Measurements from ENCODE around the gene POLR2J. TPM values are rescaled to one million over a fixed set of nuclear protein-coding genes. Genes with fewer than 3 reads are reported as not detected.

POLR2J gene
- total and polyA plus RNA-seq, 10 of the 15 experiments (the other 5 are each of a cell fraction or from before 2014, with no cell fraction given): 16.4 to 119 (median 77.4) TPM

GRCh38 chr7:102471791-102472125, 7.0 kb downstream of the POLR2J start:
- Histone ChIP-seq H3K9ac (ENCODE audit: control insufficient read depth, insufficient read depth, low read length) (no peak overlapping the region), H4K20me1 (ENCODE audit: control insufficient read depth, insufficient read depth) (no peaks in the 10 kb centered on the region), H2AFZ (ENCODE audit: control insufficient read depth, low read depth, low read length) (no peak overlapping the region), H3K4me1 (ENCODE audit: control insufficient read depth, insufficient read depth, low read length) (0 out of 2 replicates have a peak, but pooled peaks cover 2% of the 10 kb centered on the region), H3K36me3 (ENCODE audit: control insufficient read depth in 2 of 2, insufficient read depth in 2 of 2, low read length in 1 of 2) (peaks cover 6 to 26% of the 10 kb centered on the region in 2 experiments), H3K79me2 (ENCODE audit: control insufficient read depth, insufficient read depth, low read length) (peaks cover 1% of the 10 kb centered on the region; the same call in 1 of the 2 replicates), H3K27ac (ENCODE audit: control insufficient read depth, insufficient read depth) (no peak overlapping the region), H3K9me3 (replicated peaks; ENCODE audit: control insufficient read depth, insufficient read depth, low read length) (no peaks in the 10 kb centered on the region), H3K4me2 (ENCODE audit: control insufficient read depth, insufficient read depth) (no peak overlapping the region), H3K27me3 (replicated peaks in 1 of 2; ENCODE audit: control insufficient read depth in 2 of 2, insufficient read depth in 2 of 2, low read length in 1 of 2) (no peaks in the 10 kb centered on the region), H3K4me3 (no peak overlapping the region)
- FAIRE-seq (no peak), DNase-seq (ENCODE audit: low read depth, low spot score) (no peak), ATAC-seq (no peak)
- SMC1A ChIA-PET (ENCODE audit: uncharacterized antibody, unreplicated experiment): no interaction called here
- POLR2A ChIA-PET: interaction anchor here (0.8 kb wide), 1 partner anchor 36 kb away, joined by 3 read pairs; no protein-coding TSS in a partner anchor
- intact Hi-C loops (cut with micrococcal nuclease; ENCODE audit: unreplicated experiment): no loop called here
- no TSS peak for BruUV-seq (replicated peaks)
- in situ Hi-C loops (cut with MboI): no loop called here
- RAD21 ChIA-PET (ENCODE audit: unreplicated experiment): no interaction called here
- CTCF ChIA-PET: interaction anchor here (0.7 to 1.5 kb wide), 2 partner anchors 56 to 413 kb away, joined by 3 read pairs; no protein-coding TSS in a partner anchor
- TF ChIP-seq POLR2AphosphoS5 (IDR thresholded peaks at IDR 0.05; ENCODE audit: low read length) (peak; percentile 16; the same call in 1 of the 2 replicates), MEF2A (IDR thresholded peaks at IDR 0.05; ENCODE audit: insufficient read depth, low read depth, low read length) (no peak)
- 79% methylated on average over 6 of the region's 6 CpGs for WGBS (ENCODE audit: insufficient coverage, insufficient replicate concordance, low lambda C conversion rate, missing lambda C conversion rate)

GRCh38 chr7:102469972-102470825, 8.5 kb downstream of the POLR2J start:
- no peak overlapping the region for H3K9ac ChIP-seq (ENCODE audit: control insufficient read depth, insufficient read depth, low read length)
- H3K9me3 ChIP-seq (replicated peaks; ENCODE audit: control insufficient read depth, insufficient read depth, low read length): no peaks in the 10 kb centered on the region
- H3K36me3 ChIP-seq (ENCODE audit: control insufficient read depth in 2 of 2, insufficient read depth in 2 of 2, low read length in 1 of 2): peaks cover 6 to 26% of the 10 kb centered on the region in 2 experiments
- H2AFZ ChIP-seq (ENCODE audit: control insufficient read depth, low read depth, low read length): no peak overlapping the region
- no peak for DNase-seq (ENCODE audit: low read depth, low spot score)
- no peak for FAIRE-seq
- CTCF ChIA-PET: interaction anchor here (1.5 kb wide), 1 partner anchor 55 kb away, joined by 3 read pairs; no protein-coding TSS in a partner anchor
- WGBS (ENCODE audit: insufficient coverage, insufficient replicate concordance, low lambda C conversion rate, missing lambda C conversion rate): 81% methylated on average over 20 of the region's 20 CpGs
- H3K79me2 ChIP-seq (ENCODE audit: control insufficient read depth, insufficient read depth, low read length): peaks cover 10% of the 10 kb centered on the region
- in situ Hi-C loops (cut with MboI): no loop called here
- intact Hi-C loops (cut with micrococcal nuclease; ENCODE audit: unreplicated experiment): loop anchor here (5.0 kb wide), 1 partner anchor 183 kb away; the partner anchor contains the start of gene SH2B2
- SMC1A ChIA-PET (ENCODE audit: uncharacterized antibody, unreplicated experiment): no interaction called here
- no peak overlapping the region for H3K4me3 ChIP-seq
- POLR2A ChIA-PET: interaction anchor here (0.6 kb wide), 1 partner anchor 157 kb away, joined by 4 read pairs; no protein-coding TSS in a partner anchor
- H3K27ac ChIP-seq (ENCODE audit: control insufficient read depth, insufficient read depth): no peak overlapping the region
- TF ChIP-seq EP300 (IDR thresholded peaks at IDR 0.05; ENCODE audit: borderline replicate concordance in 1 of 2, control insufficient read depth in 1 of 2, low read depth in 2 of 2, low read length in 2 of 2): no peak
- peak; percentile 32 for TF ChIP-seq USF1 (IDR thresholded peaks at IDR 0.05; ENCODE audit: borderline replicate concordance, extremely low read length, insufficient read depth, low read depth, low read length)
- H3K4me2 ChIP-seq (ENCODE audit: control insufficient read depth, insufficient read depth): no peak overlapping the region
- no peaks in the 10 kb centered on the region for H3K27me3 ChIP-seq (replicated peaks in 1 of 2; ENCODE audit: control insufficient read depth in 2 of 2, insufficient read depth in 2 of 2, low read length in 1 of 2)
- no peaks in the 10 kb centered on the region for H4K20me1 ChIP-seq (ENCODE audit: control insufficient read depth, insufficient read depth)
- RAD21 ChIA-PET (ENCODE audit: unreplicated experiment): interaction anchor here (1.2 kb wide), 1 partner anchor 65 kb away, joined by 4 read pairs; no protein-coding TSS in a partner anchor
- peaks cover 9% of the 10 kb centered on the region for H3K4me1 ChIP-seq (ENCODE audit: control insufficient read depth, insufficient read depth, low read length)
- BruUV-seq (replicated peaks): no TSS peak
- no peak for ATAC-seq
